HepG2 (cell line): ENCODE measurements around the gene FAM234A.

ENCODE experiments used
- CTCF ChIP-seq: sonication (generic); formaldehyde crosslinking; IDR thresholded peaks from 2 replicates; pipeline ENCODE4 v1.5.0; 2020; ENCODE audit warnings: mild to moderate bottlenecking, missing genetic modification reagents, moderate library complexity
- GABPA ChIP-seq, 2 experiments: IDR thresholded peaks; 2 replicates each; pipeline ENCODE4 v1.6.1; 2011 to 2016; ENCODE audit warnings: low read depth in 2 of 2, low read length in 1 of 2, missing biosample characterization in 1 of 2, missing genetic modification characterization in 1 of 2
- KLF12 ChIP-seq: sonication (generic); formaldehyde crosslinking; IDR thresholded peaks from 2 replicates; pipeline ENCODE4 v1.4.0; 2020; ENCODE audit warnings: missing genetic modification reagents, borderline replicate concordance
- RBM39 ChIP-seq: fragments of 200-400 bp; formaldehyde crosslinking; IDR thresholded peaks from one replicate; pipeline ENCODE4 v1.6.1; 2018; ENCODE audit warnings: antibody characterized with exemption, mild to moderate bottlenecking, low read depth, low read length; ENCODE audit not compliant: poor library complexity, severe bottlenecking
- ZNF343 ChIP-seq: sonication (generic); formaldehyde crosslinking; IDR thresholded peaks from 2 replicates; pipeline ENCODE4 v1.4.0; 2020; ENCODE audit warnings: mild to moderate bottlenecking, missing genetic modification reagents

- TF ChIP-seq KLF12: 0 out of 2 replicates have a peak, but pooled peaks have one; percentile 33
- peak; percentile 92 for TF ChIP-seq GABPA (IDR thresholded peaks at IDR 0.05; ENCODE audit: low read depth, low read length)
- peak; percentile 86 for TF ChIP-seq GABPA (CRISPR knock-in tag; IDR thresholded peaks at IDR 0.05; ENCODE audit: low read depth)
- TF ChIP-seq ZNF343 (CRISPR knock-in tag): no peak
- TF ChIP-seq CTCF: peak; percentile 55
- TF ChIP-seq RBM39: no peak
Measured at GRCh38 chr16:234468-235305, at the start of gene FAM234A.
